Fibroblast of lung (primary cell): ENCODE data around the gene CAMK1D. TPM values are rescaled to one million over a fixed set of nuclear protein-coding genes. Genes with fewer than 3 reads are reported as not detected.

Experiments
- DNase-seq, 2 donors: peaks; one replicate each; pipeline versions ENCODE4 v3.0.0 to v3.0.0-alpha.2; 2010; ENCODE audit warnings: low read depth in 2 of 2
- H2AFZ ChIP-seq: 2 replicates; pipeline ENCODE4 v1.5.1; 2012; ENCODE audit warnings: low read length, control low read depth, inconsistent platforms
- H3K27ac ChIP-seq: 2 replicates; pipeline ENCODE4 v1.5.1; 2011; ENCODE audit warnings: low read length, control low read depth; ENCODE audit not compliant: insufficient read depth
- H3K27me3 ChIP-seq: 2 replicates; pipeline ENCODE4 v1.5.1; 2011; ENCODE audit warnings: mild to moderate bottlenecking, low read length; ENCODE audit not compliant: control insufficient read depth, insufficient read depth
- H3K36me3 ChIP-seq: 2 replicates; pipeline ENCODE4 v1.5.1; 2011; ENCODE audit warnings: low read length; ENCODE audit not compliant: control insufficient read depth, insufficient read depth
- H3K4me1 ChIP-seq: 2 replicates; pipeline ENCODE4 v1.5.1; 2011; ENCODE audit warnings: low read length; ENCODE audit not compliant: control insufficient read depth, insufficient read depth; ENCODE audit errors: extremely low read depth
- H3K4me2 ChIP-seq: 2 replicates; pipeline ENCODE4 v1.5.1; 2011; ENCODE audit warnings: low read length, control low read depth; ENCODE audit not compliant: insufficient read depth; ENCODE audit errors: extremely low read depth
- H3K4me3 ChIP-seq, 4 experiments: fragments of 200-600 bp in 1 of 4; sonication (generic) in 1 of 4; replicated peaks in 1 of 4; 2 replicates each; pipeline ENCODE4 v1.5.1; 2011 to 2016; ENCODE audit warnings: low read length in 4 of 4, low read depth in 3 of 4, mild to moderate bottlenecking in 3 of 4, control low read depth in 2 of 4, inconsistent platforms in 1 of 4, mixed read lengths in 1 of 4; ENCODE audit not compliant: insufficient read depth in 1 of 4; ENCODE audit errors: control extremely low read depth in 1 of 4
- H3K79me2 ChIP-seq: 2 replicates; pipeline ENCODE4 v1.5.1; 2012; ENCODE audit warnings: mild to moderate bottlenecking, low read length, inconsistent platforms; ENCODE audit not compliant: control insufficient read depth, insufficient read depth
- H3K9ac ChIP-seq: 2 replicates; pipeline ENCODE4 v1.5.1; 2011; ENCODE audit warnings: mild to moderate bottlenecking, low read length, control low read depth; ENCODE audit not compliant: insufficient read depth
- H3K9me3 ChIP-seq: 2 replicates; pipeline ENCODE4 v1.5.1; 2012; ENCODE audit warnings: low read depth, low read length; ENCODE audit not compliant: control insufficient read depth, insufficient read depth
- H4K20me1 ChIP-seq: 2 replicates; pipeline ENCODE4 v1.5.1; 2011; ENCODE audit warnings: low read length; ENCODE audit not compliant: control insufficient read depth, insufficient read depth; ENCODE audit errors: extremely low read depth
- CTCF ChIP-seq, 2 donors: IDR thresholded peaks in 1 of 2; conservative IDR thresholded peaks in 1 of 2; 1 replicate in 1 of 2; 2 replicates in 1 of 2; pipeline ENCODE4 v1.5.1; 2011 to 2012; ENCODE audit warnings: low read length in 2 of 2, control low read depth in 1 of 2, inconsistent platforms in 1 of 2, low read depth in 1 of 2, mild to moderate bottlenecking in 1 of 2
- EZH2 ChIP-seq: IDR thresholded peaks from 2 replicates; pipeline ENCODE4 v1.5.1; 2012; ENCODE audit warnings: low read length, control low read depth, mild to moderate bottlenecking; ENCODE audit errors: missing control alignments
- polyA plus RNA-seq, 2 donors: library from polyadenylated mRNA; depleted of rRNA in 1 of 2; stranded (reverse) in 1 of 2; unstranded in 1 of 2; fragments of >200 nt; gene quantifications; 2 replicates each; pipeline ENCODE4 v1.2.1, GENCODE V29; 2011 to 2012; ENCODE audit warnings: missing spikeins in 1 of 2
- total RNA-seq: library from RNA; depleted of rRNA; stranded (reverse); fragments of >200 nt; gene quantifications from 2 replicates; pipeline ENCODE4 v1.2.1, GENCODE V29; 2014

CAMK1D gene
- total and polyA plus RNA-seq, 2 donors (not counting 1 experiment from before 2014, with no cell fraction given): 2.3 TPM

DNA sequence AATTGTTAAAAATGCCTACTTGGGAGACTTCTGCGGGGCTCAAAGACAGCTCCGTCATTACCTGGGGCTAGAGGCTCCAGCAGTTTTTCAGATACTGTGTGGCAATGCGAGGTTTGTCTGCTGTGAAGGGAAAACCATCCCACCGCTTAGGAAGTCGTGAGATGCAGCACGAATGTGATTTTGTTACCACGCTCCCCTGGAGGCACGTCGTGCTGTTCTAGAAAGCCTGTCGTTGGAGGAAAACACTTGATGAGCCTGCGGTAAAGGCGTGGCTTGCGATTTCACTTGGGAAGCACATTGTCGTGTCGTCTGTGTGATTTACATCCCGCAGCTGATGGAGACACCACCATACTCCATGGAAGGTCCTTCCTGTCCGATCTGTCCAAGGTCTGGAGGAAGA, 39.3 kb downstream of the CAMK1D start:
- Histone ChIP-seq H3K9me3 (no peaks in the 10 kb centered on the region), H3K4me2 (no peak overlapping the region), H3K4me3 (no peak overlapping the region), H3K27ac (no peak overlapping the region), H3K27me3 (no peaks in the 10 kb centered on the region), H3K9ac (no peak overlapping the region), H2AFZ (no peak overlapping the region), H4K20me1 (no peaks in the 10 kb centered on the region), H3K36me3 (no peaks in the 10 kb centered on the region), H3K4me1 (no peaks in the 10 kb centered on the region), H3K79me2 (no peaks in the 10 kb centered on the region)
- no peak for DNase-seq
- TF ChIP-seq CTCF (conservative IDR thresholded peaks at IDR 0.05 in 1 of 2, IDR thresholded peaks at IDR 0.05 in 1 of 2; ENCODE audit: low read depth in 1 of 2, low read length in 2 of 2) (no peak), EZH2 (no peak)

GRCh38 chr10:12389154-12389734, 39.9 kb downstream of the CAMK1D start:
- no peak overlapping the region for H3K27ac ChIP-seq
- no peak overlapping the region for H3K9ac ChIP-seq
- no peaks in the 10 kb centered on the region for H3K4me1 ChIP-seq
- no peaks in the 10 kb centered on the region for H3K36me3 ChIP-seq
- no peaks in the 10 kb centered on the region for H3K27me3 ChIP-seq
- no peaks in the 10 kb centered on the region for H3K79me2 ChIP-seq
- TF ChIP-seq CTCF (conservative IDR thresholded peaks at IDR 0.05 in 1 of 2, IDR thresholded peaks at IDR 0.05 in 1 of 2; ENCODE audit: low read depth in 1 of 2, low read length in 2 of 2) (no peak), EZH2 (no peak)
- H3K4me3 ChIP-seq: no peak overlapping the region
- no peak overlapping the region for H3K4me2 ChIP-seq
- no peaks in the 10 kb centered on the region for H4K20me1 ChIP-seq
- H3K9me3 ChIP-seq: no peaks in the 10 kb centered on the region
- DNase-seq: no peak
- H2AFZ ChIP-seq: no peak overlapping the region

- no peaks in the 10 kb centered on the region for H3K4me1 ChIP-seq
- peak in 1 of 2 donors; percentile 90 for DNase-seq
- H3K4me3 ChIP-seq: no peak overlapping the region
- H3K79me2 ChIP-seq: no peaks in the 10 kb centered on the region
- H3K27me3 ChIP-seq: no peaks in the 10 kb centered on the region
- H3K9me3 ChIP-seq: no peaks in the 10 kb centered on the region
- H3K9ac ChIP-seq: no peak overlapping the region
- no peaks in the 10 kb centered on the region for H4K20me1 ChIP-seq
- no peak overlapping the region for H3K27ac ChIP-seq
- TF ChIP-seq CTCF (conservative IDR thresholded peaks at IDR 0.05 in 1 of 2, IDR thresholded peaks at IDR 0.05 in 1 of 2; ENCODE audit: low read depth in 1 of 2, low read length in 2 of 2) (no peak), EZH2 (no peak)
- no peaks in the 10 kb centered on the region for H3K36me3 ChIP-seq
- H2AFZ ChIP-seq: no peak overlapping the region
- no peak overlapping the region for H3K4me2 ChIP-seq
These were observed 41.4 kb downstream of the CAMK1D start for GRCh38 chr10:12390733-12391132.
